Karpas-422 (cell line): ENCODE measurements around the gene RHOU. TPM values are rescaled to one million over a fixed set of nuclear protein-coding genes. Genes with fewer than 3 reads are reported as not detected.
"Not testable (repeated sequence)": the region's sequence is repeated elsewhere in the genome, so short reads cannot be mapped to it uniquely, and the experiment has no call there.

Source experiments
- DNase-seq: peaks from one replicate; pipeline ENCODE4 v3.0.0-alpha.2; 2015
- H2AFZ ChIP-seq: fragments of 200-600 bp; sonication (generic); 2 replicates; pipeline ENCODE4 v1.6.1; 2014; ENCODE audit warnings: antibody characterized with exemption, low read length, mixed read lengths
- H3K27ac ChIP-seq: fragments of 200-600 bp; sonication (generic); 2 replicates; pipeline ENCODE4 v1.5.1; 2014; ENCODE audit warnings: mild to moderate bottlenecking, low read length, moderate library complexity
- H3K27me3 ChIP-seq: fragments of 200-600 bp; sonication (generic); 2 replicates; pipeline ENCODE4 v1.6.1; 2014; ENCODE audit warnings: low read length, mixed read lengths
- H3K36me3 ChIP-seq: fragments of 200-600 bp; sonication (generic); 2 replicates; pipeline ENCODE4 v1.6.1; 2014; ENCODE audit warnings: low read length, mixed read lengths; ENCODE audit not compliant: insufficient read depth
- H3K4me1 ChIP-seq: fragments of 200-600 bp; sonication (generic); 2 replicates; pipeline ENCODE4 v1.6.1; 2014; ENCODE audit warnings: mild to moderate bottlenecking, low read length, mixed read lengths
- H3K4me2 ChIP-seq: fragments of 200-600 bp; sonication (generic); 2 replicates; pipeline ENCODE4 v1.6.1; 2014; ENCODE audit warnings: low read length, low read depth, mild to moderate bottlenecking; ENCODE audit not compliant: poor library complexity, severe bottlenecking
- H3K4me3 ChIP-seq: fragments of 200-600 bp; sonication (generic); 2 replicates; pipeline ENCODE4 v1.5.1; 2014; ENCODE audit warnings: mild to moderate bottlenecking, antibody characterized with exemption, low read length, mixed read lengths
- H3K79me2 ChIP-seq: fragments of 200-600 bp; sonication (generic); 2 replicates; pipeline ENCODE4 v1.6.1; 2014; ENCODE audit warnings: mild to moderate bottlenecking, low read length, mixed read lengths
- H3K9ac ChIP-seq: fragments of 200-600 bp; sonication (generic); 2 replicates; pipeline ENCODE4 v1.6.0; 2014; ENCODE audit warnings: low read length
- H3K9me2 ChIP-seq: fragments of 200-600 bp; sonication (generic), shearing (Covaris generic); replicated peaks from 2 replicates; pipeline ENCODE4 v1.6.0; 2014; ENCODE audit warnings: mild to moderate bottlenecking, low read length, moderate library complexity; ENCODE audit not compliant: insufficient read depth
- H3K9me3 ChIP-seq: fragments of 300-700, 200-600 bp; sonication (generic); 2 replicates; pipeline ENCODE4 v1.6.1; 2014; ENCODE audit warnings: low read length, mixed read lengths
- H4K20me1 ChIP-seq: fragments of 200-600 bp; sonication (generic); 2 replicates; pipeline ENCODE4 v1.6.1; 2014; ENCODE audit warnings: mild to moderate bottlenecking, antibody characterized with exemption, low read length, low read depth; ENCODE audit not compliant: insufficient read depth
- total RNA-seq: library from RNA; depleted of rRNA; stranded (reverse); fragments of >200 nt; shearing (Covaris generic); gene quantifications from 2 replicates; pipeline ENCODE4 v1.2.3, GENCODE V29; 2014; ENCODE audit warnings: low replicate concordance

Gene RHOU
- total RNA-seq, 1 experiment from 2014 or later, result not detected

DNA sequence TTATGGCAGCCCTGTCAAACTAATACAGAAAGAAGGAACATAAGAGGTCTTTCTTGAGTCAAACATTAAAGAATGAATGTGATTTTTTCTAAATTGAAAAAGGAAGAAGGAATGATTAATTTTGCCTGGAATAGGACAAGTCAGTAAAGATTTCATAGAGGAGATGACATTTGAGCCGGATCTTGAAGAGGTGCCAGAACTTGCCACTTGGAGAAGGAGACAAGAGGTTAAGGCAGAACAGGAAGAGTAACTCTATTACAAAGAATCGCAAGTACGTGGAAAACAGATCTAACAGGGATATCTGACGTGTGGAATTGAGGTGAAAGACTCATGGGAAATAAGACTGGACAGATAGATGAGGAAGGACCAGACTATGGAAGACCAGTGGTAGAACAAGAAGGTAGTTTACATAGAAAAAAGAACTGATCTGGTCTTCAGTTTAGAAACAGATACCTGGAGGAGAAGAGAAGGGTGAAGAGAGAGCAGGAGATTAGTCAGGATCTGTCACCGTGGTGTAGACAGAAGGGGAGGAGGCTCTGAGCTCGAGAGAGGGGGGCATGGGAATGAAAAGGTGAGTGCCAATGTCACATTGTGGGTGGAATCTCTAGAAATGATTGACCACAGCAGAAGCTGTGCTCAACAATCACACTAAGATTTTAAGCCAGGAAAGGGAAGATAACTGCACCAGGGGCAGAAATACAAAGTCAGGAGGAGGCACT lies 32.5 kb downstream of the RHOU start:
- no peak overlapping the region for H3K9ac ChIP-seq
- H3K27ac ChIP-seq, result no peak overlapping the region
- no peak for DNase-seq
- no peaks in the 10 kb centered on the region for H3K9me3 ChIP-seq
- H3K4me1 ChIP-seq, result 0 out of 2 replicates have a peak, but pooled peaks cover under 1% of the 10 kb centered on the region
- no peak overlapping the region for H3K4me3 ChIP-seq
- H3K36me3 ChIP-seq, result no peaks in the 10 kb centered on the region
- H3K27me3 ChIP-seq, result no peaks in the 10 kb centered on the region
- no peaks in the 10 kb centered on the region for H4K20me1 ChIP-seq
- H2AFZ ChIP-seq, result no peak overlapping the region
- no peak overlapping the region for H3K4me2 ChIP-seq
- H3K79me2 ChIP-seq, result no peaks in the 10 kb centered on the region
- no peaks in the 10 kb centered on the region for H3K9me2 ChIP-seq

DNA sequence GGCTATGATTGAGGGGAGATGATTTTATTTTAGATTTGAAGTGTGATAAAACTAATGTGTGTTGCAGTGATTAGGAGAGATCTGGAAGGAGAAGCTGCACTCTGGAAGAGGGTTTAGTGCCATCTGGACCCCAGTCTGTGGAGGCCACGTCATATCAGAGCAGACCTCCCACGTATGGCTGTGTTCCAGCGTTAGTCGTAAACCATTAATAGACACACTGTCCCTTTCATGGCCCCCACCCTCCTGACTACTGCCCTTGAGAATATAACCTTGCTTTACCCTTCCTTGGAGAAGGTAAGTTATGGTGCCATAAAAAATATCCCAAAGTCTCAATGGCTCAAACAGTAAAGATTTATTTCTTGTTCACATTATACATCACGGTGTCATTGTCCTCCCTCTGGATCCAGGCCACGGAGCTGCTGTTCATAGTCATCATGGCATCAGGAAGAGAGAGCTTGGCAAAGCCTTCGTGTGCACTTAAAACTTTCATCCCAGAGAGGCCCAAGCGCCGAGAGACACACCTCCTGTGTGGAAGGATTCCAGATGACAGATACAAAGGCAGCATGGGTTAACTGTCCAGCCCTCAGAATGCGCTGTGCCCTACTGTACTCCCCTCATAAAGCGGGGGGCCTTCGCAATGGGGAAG lies 33.2 kb downstream of the RHOU start:
- no peak overlapping the region for H3K9ac ChIP-seq
- no peaks in the 10 kb centered on the region for H4K20me1 ChIP-seq
- no peaks in the 10 kb centered on the region for H3K9me2 ChIP-seq
- no peaks in the 10 kb centered on the region for H3K36me3 ChIP-seq
- no peak overlapping the region for H3K27ac ChIP-seq
- H3K4me1 ChIP-seq, result no peaks in the 10 kb centered on the region
- H3K9me3 ChIP-seq, result no peaks in the 10 kb centered on the region
- no peaks in the 10 kb centered on the region for H3K79me2 ChIP-seq
- no peak overlapping the region for H3K4me3 ChIP-seq
- no peak overlapping the region for H3K4me2 ChIP-seq
- no peaks in the 10 kb centered on the region for H3K27me3 ChIP-seq
- no peak for DNase-seq
- H2AFZ ChIP-seq, result no peak overlapping the region

DNA sequence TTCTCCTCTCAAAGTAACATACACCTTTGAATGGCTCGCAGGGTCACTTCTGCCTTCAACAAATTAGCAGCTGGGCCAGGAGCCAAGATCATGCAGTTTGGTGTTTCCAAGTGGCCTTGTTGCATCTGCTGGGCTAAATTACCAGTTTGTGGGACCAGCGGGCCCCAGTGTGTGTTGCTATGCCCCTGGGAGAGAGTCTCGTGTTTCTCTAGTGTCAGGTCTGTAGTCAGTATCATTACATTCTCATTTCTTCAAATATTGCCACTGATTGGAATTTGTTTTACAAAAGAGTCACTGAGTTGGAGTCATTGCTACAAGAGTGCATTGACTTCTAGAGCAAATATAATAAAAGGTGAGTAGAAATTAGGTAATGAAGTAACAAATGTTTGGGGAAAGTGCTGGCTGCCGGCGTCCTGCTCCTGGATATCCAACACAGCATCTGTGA lies 35.5 kb downstream of the RHOU start:
- Histone ChIP-seq H3K4me3 (no peak overlapping the region), H3K4me2 (no peak overlapping the region), H4K20me1 (no peaks in the 10 kb centered on the region), H3K4me1 (no peaks in the 10 kb centered on the region), H3K9me3 (no peaks in the 10 kb centered on the region), H3K27me3 (no peaks in the 10 kb centered on the region), H3K9me2 (no peaks in the 10 kb centered on the region), H3K9ac (no peak overlapping the region), H3K36me3 (no peaks in the 10 kb centered on the region), H3K27ac (no peak overlapping the region), H3K79me2 (no peaks in the 10 kb centered on the region), H2AFZ (no peak overlapping the region)
- DNase-seq, result no peak

GRCh38 chr1:228772516-228773212 lies 37.4 kb downstream of the RHOU start:
- Histone ChIP-seq H3K4me3 (no peak overlapping the region), H3K9me2 (no peaks in the 10 kb centered on the region), H3K4me1 (no peaks in the 10 kb centered on the region), H3K9ac (no peak overlapping the region), H3K27ac (no peak overlapping the region), H3K4me2 (no peak overlapping the region), H3K27me3 (no peaks in the 10 kb centered on the region), H3K36me3 (no peaks in the 10 kb centered on the region), H4K20me1 (no peaks in the 10 kb centered on the region), H3K9me3 (no peaks in the 10 kb centered on the region), H3K79me2 (no peaks in the 10 kb centered on the region), H2AFZ (no peak overlapping the region)
- DNase-seq, result no peak

GRCh38 chr1:228775946-228776345 lies 40.7 kb downstream of the RHOU start:
- H3K9me3 ChIP-seq, H3K27ac ChIP-seq, H4K20me1 ChIP-seq, H2AFZ ChIP-seq, H3K79me2 ChIP-seq, H3K4me2 ChIP-seq, H3K9me2 ChIP-seq, H3K4me3 ChIP-seq, DNase-seq, H3K36me3 ChIP-seq, H3K9ac ChIP-seq, H3K27me3 ChIP-seq, H3K4me1 ChIP-seq: not testable (repeated sequence)

DNA sequence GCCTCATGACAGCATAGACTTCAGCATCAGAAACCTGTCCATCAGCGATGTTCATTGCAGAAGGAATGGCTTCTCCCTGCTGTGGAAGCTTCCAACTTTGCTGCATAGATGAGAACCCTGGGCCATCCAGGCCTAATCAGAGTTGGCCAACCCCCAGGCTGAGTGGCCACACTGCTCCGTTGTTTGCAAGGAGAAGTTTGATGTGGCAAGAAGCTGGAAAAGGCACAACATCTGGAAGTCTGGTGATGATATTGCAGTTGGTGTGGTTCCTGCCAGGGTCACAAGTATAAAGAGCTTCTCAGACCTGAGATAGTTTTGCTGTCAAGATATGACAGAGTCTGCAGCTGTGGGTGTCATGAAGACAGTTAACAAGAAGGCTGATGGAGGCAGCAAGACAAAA lies 41.2 kb downstream of the RHOU start:
- no peak overlapping the region for H3K9ac ChIP-seq
- H3K27me3 ChIP-seq, result no peaks in the 10 kb centered on the region
- H3K4me3 ChIP-seq, result no peak overlapping the region
- H4K20me1 ChIP-seq, result no peaks in the 10 kb centered on the region
- H3K79me2 ChIP-seq, result no peaks in the 10 kb centered on the region
- H3K9me3 ChIP-seq, result no peaks in the 10 kb centered on the region
- no peaks in the 10 kb centered on the region for H3K9me2 ChIP-seq
- no peak overlapping the region for H3K4me2 ChIP-seq
- H3K36me3 ChIP-seq, result no peaks in the 10 kb centered on the region
- no peak for DNase-seq
- no peak overlapping the region for H2AFZ ChIP-seq
- peaks cover 4% of the 10 kb centered on the region for H3K4me1 ChIP-seq
- no peak overlapping the region for H3K27ac ChIP-seq

- no peaks in the 10 kb centered on the region for H3K9me3 ChIP-seq
- no peaks in the 10 kb centered on the region for H3K27me3 ChIP-seq
- H3K4me1 ChIP-seq, result peaks cover 4% of the 10 kb centered on the region
- H3K9me2 ChIP-seq, result no peaks in the 10 kb centered on the region
- no peaks in the 10 kb centered on the region for H4K20me1 ChIP-seq
- no peaks in the 10 kb centered on the region for H3K79me2 ChIP-seq
- H3K36me3 ChIP-seq, result no peaks in the 10 kb centered on the region
- no peak overlapping the region for H3K9ac ChIP-seq
- no peak overlapping the region for H3K4me3 ChIP-seq
- H3K4me2 ChIP-seq, result no peak overlapping the region
- H2AFZ ChIP-seq, result no peak overlapping the region
- no peak overlapping the region for H3K27ac ChIP-seq
- no peak for DNase-seq
Observed at GRCh38 chr1:228777236-228777635, 42.0 kb downstream of the RHOU start.

DNA sequence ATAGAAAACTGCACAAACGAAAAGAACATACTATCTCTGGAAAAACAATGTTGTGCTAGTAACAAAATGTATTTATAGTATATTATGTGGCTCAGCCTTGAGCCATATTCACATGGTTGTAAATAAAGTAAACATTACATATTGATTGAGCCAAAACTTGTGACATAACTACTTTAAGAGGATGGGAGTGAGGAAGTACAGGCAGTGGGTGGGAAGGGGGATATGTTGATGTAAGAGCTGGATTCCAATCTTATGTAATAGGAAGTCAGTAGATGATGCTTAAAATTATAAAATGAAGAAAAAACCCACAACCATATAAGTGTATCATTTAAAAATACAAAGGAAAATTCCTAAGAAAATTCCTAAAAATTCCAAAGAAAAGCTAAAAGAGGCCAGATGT lies 42.7 kb downstream of the RHOU start:
- no peak overlapping the region for H2AFZ ChIP-seq

More for the DNA sequence above, 42.7 kb downstream of the RHOU start:
- no peaks in the 10 kb centered on the region for H3K9me2 ChIP-seq
- no peak overlapping the region for H3K27ac ChIP-seq
- no peak for DNase-seq
- H4K20me1 ChIP-seq, result no peaks in the 10 kb centered on the region
- no peaks in the 10 kb centered on the region for H3K36me3 ChIP-seq
- no peak overlapping the region for H3K4me3 ChIP-seq
- no peaks in the 10 kb centered on the region for H3K79me2 ChIP-seq
- H3K4me1 ChIP-seq, result peaks cover 4% of the 10 kb centered on the region
- H3K4me2 ChIP-seq, result no peak overlapping the region
- H3K9ac ChIP-seq, result no peak overlapping the region
- no peaks in the 10 kb centered on the region for H3K27me3 ChIP-seq
- H3K9me3 ChIP-seq, result no peaks in the 10 kb centered on the region
